AG04450 (cell line): ENCODE data around the gene CEBPG. TPM values are rescaled to one million over a fixed set of nuclear protein-coding genes. Genes with fewer than 3 reads are reported as not detected.

ENCODE experiments used
- CTCF ChIA-PET: fragments of 300-600, 350-600 bp; formaldehyde crosslinking; extraction: SDS; loops from one replicate; lab custom pipeline; 2022; ENCODE audit warnings: antibody characterized with exemption, inconsistent platforms; lab: Charles Lee
- POLR2A ChIA-PET: fragments of 350-600 bp; formaldehyde crosslinking; extraction: SDS; loops from one replicate; lab custom pipeline; 2021; ENCODE audit warnings: antibody characterized with exemption, inconsistent platforms; lab: Yijun Ruan, JAX
- DNase-seq: peaks from one replicate; pipeline ENCODE4 v3.0.0-alpha.2; 2011; ENCODE audit warnings: low read depth, low spot score
- H3K27ac ChIP-seq: one replicate; pipeline ENCODE4 v1.5.1; 2012; ENCODE audit warnings: low read depth, low read length, control low read depth
- H3K27me3 ChIP-seq: one replicate; pipeline ENCODE4 v1.6.0; 2012; ENCODE audit warnings: low read length; ENCODE audit not compliant: control insufficient read depth, insufficient read depth
- H3K4me3 ChIP-seq: 2 replicates; pipeline ENCODE4 v1.5.1; 2011; ENCODE audit warnings: mild to moderate bottlenecking, low read depth, low read length, control low read depth
- H3K9me3 ChIP-seq: 2 replicates; pipeline ENCODE4 v1.5.1; 2012; ENCODE audit warnings: low read length; ENCODE audit not compliant: control insufficient read depth, insufficient read depth
- polyA plus RNA-seq: library from polyadenylated mRNA; depleted of rRNA; stranded (reverse); fragments of >200 nt; gene quantifications from 2 replicates; pipeline ENCODE4 v1.2.3, GENCODE V29; 2011
- TF ChIP-seq, protein P1 (sequence below): IDR thresholded peaks from 2 replicates; pipeline ENCODE4 v1.5.1; 2011; ENCODE audit warnings: low read depth, low read length, control low read depth, inconsistent platforms

Gene CEBPG
- polyA plus RNA-seq, 1 experiment: 31.6 TPM

- ChIA-PET POLR2A (no interaction called here), CTCF (no interaction called here)
- no peak overlapping the region for H3K4me3 ChIP-seq
- TF ChIP-seq, protein P1, sequence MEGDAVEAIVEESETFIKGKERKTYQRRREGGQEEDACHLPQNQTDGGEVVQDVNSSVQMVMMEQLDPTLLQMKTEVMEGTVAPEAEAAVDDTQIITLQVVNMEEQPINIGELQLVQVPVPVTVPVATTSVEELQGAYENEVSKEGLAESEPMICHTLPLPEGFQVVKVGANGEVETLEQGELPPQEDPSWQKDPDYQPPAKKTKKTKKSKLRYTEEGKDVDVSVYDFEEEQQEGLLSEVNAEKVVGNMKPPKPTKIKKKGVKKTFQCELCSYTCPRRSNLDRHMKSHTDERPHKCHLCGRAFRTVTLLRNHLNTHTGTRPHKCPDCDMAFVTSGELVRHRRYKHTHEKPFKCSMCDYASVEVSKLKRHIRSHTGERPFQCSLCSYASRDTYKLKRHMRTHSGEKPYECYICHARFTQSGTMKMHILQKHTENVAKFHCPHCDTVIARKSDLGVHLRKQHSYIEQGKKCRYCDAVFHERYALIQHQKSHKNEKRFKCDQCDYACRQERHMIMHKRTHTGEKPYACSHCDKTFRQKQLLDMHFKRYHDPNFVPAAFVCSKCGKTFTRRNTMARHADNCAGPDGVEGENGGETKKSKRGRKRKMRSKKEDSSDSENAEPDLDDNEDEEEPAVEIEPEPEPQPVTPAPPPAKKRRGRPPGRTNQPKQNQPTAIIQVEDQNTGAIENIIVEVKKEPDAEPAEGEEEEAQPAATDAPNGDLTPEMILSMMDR: no peak
- H3K9me3 ChIP-seq: no peaks in the 10 kb centered on the region; the same call in 1 of the 2 replicates
- no peak for DNase-seq
- H3K27me3 ChIP-seq: no peaks in the 10 kb centered on the region
- no peak overlapping the region for H3K27ac ChIP-seq
Observed at GRCh38 chr19:33390101-33390907, 16.8 kb downstream of the CEBPG start.

DNA sequence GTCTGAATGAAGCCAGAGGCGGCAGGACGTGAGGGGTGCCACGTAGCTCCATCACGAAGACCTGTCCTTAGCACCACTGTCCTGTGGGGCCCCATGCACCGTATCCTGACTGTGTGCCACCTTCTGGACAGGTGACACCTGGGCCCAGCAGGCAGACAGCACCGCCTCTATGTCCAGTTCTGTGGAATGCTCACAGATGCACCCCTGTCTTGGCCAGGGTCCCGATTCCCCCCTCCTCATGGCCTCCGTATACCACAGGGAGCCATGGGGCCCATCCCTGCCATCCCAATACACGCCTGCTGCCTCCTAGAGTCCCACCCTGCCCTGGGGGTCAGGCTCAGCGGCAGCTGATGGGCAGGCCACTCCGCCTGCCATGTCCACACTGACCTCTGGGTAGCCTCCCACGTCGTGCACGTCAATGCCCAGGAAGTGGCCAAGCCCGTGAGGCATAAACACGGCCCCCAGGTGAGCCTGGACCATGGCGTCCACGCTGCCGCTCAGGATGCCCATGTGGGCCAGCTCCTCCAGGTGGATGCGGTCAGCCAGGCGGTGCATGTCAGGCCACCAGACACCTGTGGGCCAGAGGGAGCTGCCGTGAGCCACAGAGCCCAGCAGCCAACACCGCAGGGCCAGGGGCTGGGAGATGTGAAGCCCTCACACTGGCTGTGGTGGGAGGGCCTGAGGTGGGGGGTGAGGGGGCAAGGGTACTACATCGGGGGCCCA lies 17.6 kb downstream of the CEBPG start:
- CTCF ChIA-PET: no interaction called here
- TF ChIP-seq, protein P1: no peak

GRCh38 chr19:33391631-33392249 lies 18.2 kb downstream of the CEBPG start:
- DNase-seq: no peak
- no peak overlapping the region for H3K4me3 ChIP-seq
- ChIA-PET POLR2A (no interaction called here), CTCF (interaction anchor here (0.8 kb wide), 1 partner anchor 15 kb away, joined by 4 read pairs; no protein-coding TSS in a partner anchor)
- H3K9me3 ChIP-seq: no peaks in the 10 kb centered on the region; the same call in 1 of the 2 replicates
- no peaks in the 10 kb centered on the region for H3K27me3 ChIP-seq
- TF ChIP-seq, protein P1: no peak
- H3K27ac ChIP-seq: no peak overlapping the region

More for the DNA sequence above, 17.6 kb downstream of the CEBPG start:
- H3K27ac ChIP-seq: no peak overlapping the region
- H3K4me3 ChIP-seq: no peak overlapping the region
- POLR2A ChIA-PET: no interaction called here
- no peak for DNase-seq
- H3K9me3 ChIP-seq: no peaks in the 10 kb centered on the region; the same call in 1 of the 2 replicates
- H3K27me3 ChIP-seq: no peaks in the 10 kb centered on the region

- ChIA-PET POLR2A (no interaction called here), CTCF (interaction anchor here (0.8 kb wide), 1 partner anchor 14 kb away, joined by 4 read pairs; no protein-coding TSS in a partner anchor)
- Histone ChIP-seq H3K4me3 (no peak overlapping the region), H3K9me3 (no peaks in the 10 kb centered on the region; the same call in 1 of the 2 replicates), H3K27me3 (no peaks in the 10 kb centered on the region), H3K27ac (no peak overlapping the region)
- DNase-seq: no peak
- TF ChIP-seq, protein P1: no peak
Observed at GRCh38 chr19:33392341-33393285, 19.1 kb downstream of the CEBPG start.
